ENCODE results near the gene ZNF44. TPM values are rescaled to one million over a fixed set of nuclear protein-coding genes. Genes with fewer than 3 reads are reported as not detected.

ZNF44 gene
- total RNA-seq, 1 donor = 11.2 TPM

GRCh38 chr19:12295191-12295590, 508 bp upstream of the ZNF44 start:
- Histone ChIP-seq H3K4me1 (ENCODE audit: insufficient read depth, low read length) (peaks cover 8% of the 10 kb centered on the region), H4K20me1 (ENCODE audit: insufficient read depth, low read length) (peaks cover 4% of the 10 kb centered on the region), H3K36me3 (ENCODE audit: insufficient read depth, low read length) (peaks cover 8% of the 10 kb centered on the region), H3K79me2 (ENCODE audit: insufficient read depth, low read length) (peaks cover 44% of the 10 kb centered on the region), H3K27ac (ENCODE audit: low read depth, low read length) (peak overlapping the region; percentile 93), H3K9me3 (ENCODE audit: low read depth, low read length) (no peaks in the 10 kb centered on the region), H3K4me2 (ENCODE audit: insufficient read depth, low read length) (peak overlapping the region; percentile 95), H2AFZ (ENCODE audit: low read length) (peak overlapping the region; percentile 97), H3K4me3 (ENCODE audit: insufficient read depth, low read length) (peak overlapping the region; percentile 97), H3K27me3 (ENCODE audit: insufficient read depth, low read length) (no peaks in the 10 kb centered on the region)
- DNase-seq (ENCODE audit: insufficient read length, low spot score, missing footprints) = peak; percentile 44
- TF ChIP-seq CTCF (IDR thresholded peaks at IDR 0.05; ENCODE audit: extremely low read depth, low read depth, low read length) = no peak

GRCh38 chr19:12293777-12294248, 870 bp downstream of the ZNF44 start:
- Histone ChIP-seq H3K4me2 (ENCODE audit: insufficient read depth, low read length) (peak overlapping the region; percentile 95), H2AFZ (ENCODE audit: low read length) (peak overlapping the region; percentile 97), H3K4me1 (ENCODE audit: insufficient read depth, low read length) (peaks cover 14% of the 10 kb centered on the region), H4K20me1 (ENCODE audit: insufficient read depth, low read length) (peaks cover 10% of the 10 kb centered on the region), H3K9me3 (ENCODE audit: low read depth, low read length) (no peaks in the 10 kb centered on the region), H3K27me3 (ENCODE audit: insufficient read depth, low read length) (no peaks in the 10 kb centered on the region), H3K4me3 (ENCODE audit: insufficient read depth, low read length) (peak overlapping the region; percentile 97), H3K36me3 (ENCODE audit: insufficient read depth, low read length) (peaks cover 8% of the 10 kb centered on the region), H3K27ac (ENCODE audit: low read depth, low read length) (peak overlapping the region; percentile 93), H3K79me2 (ENCODE audit: insufficient read depth, low read length) (peaks cover 52% of the 10 kb centered on the region)
- peak; percentile 71 for DNase-seq (ENCODE audit: insufficient read length, low spot score, missing footprints)
- TF ChIP-seq CTCF (IDR thresholded peaks at IDR 0.05; ENCODE audit: extremely low read depth, low read depth, low read length) = no peak

GRCh38 chr19:12289790-12290065, 5.0 kb downstream of the ZNF44 start:
- no peak for TF ChIP-seq CTCF (IDR thresholded peaks at IDR 0.05; ENCODE audit: extremely low read depth, low read depth, low read length)
- Histone ChIP-seq H4K20me1 (ENCODE audit: insufficient read depth, low read length) (peaks cover 11% of the 10 kb centered on the region), H3K36me3 (ENCODE audit: insufficient read depth, low read length) (peaks cover 8% of the 10 kb centered on the region), H3K27ac (ENCODE audit: low read depth, low read length) (no peak overlapping the region), H3K9me3 (ENCODE audit: low read depth, low read length) (no peaks in the 10 kb centered on the region), H3K4me3 (ENCODE audit: insufficient read depth, low read length) (no peak overlapping the region), H3K4me1 (ENCODE audit: insufficient read depth, low read length) (peaks cover 13% of the 10 kb centered on the region), H2AFZ (ENCODE audit: low read length) (no peak overlapping the region), H3K4me2 (ENCODE audit: insufficient read depth, low read length) (no peak overlapping the region), H3K27me3 (ENCODE audit: insufficient read depth, low read length) (no peaks in the 10 kb centered on the region), H3K79me2 (ENCODE audit: insufficient read depth, low read length) (peaks cover 86% of the 10 kb centered on the region)
- no peak for DNase-seq (ENCODE audit: insufficient read length, low spot score, missing footprints)

GRCh38 chr19:12287958-12288500, 6.7 kb downstream of the ZNF44 start:
- H3K27ac ChIP-seq (ENCODE audit: low read depth, low read length) = no peak overlapping the region
- H3K36me3 ChIP-seq (ENCODE audit: insufficient read depth, low read length) = peaks cover 8% of the 10 kb centered on the region
- H4K20me1 ChIP-seq (ENCODE audit: insufficient read depth, low read length) = peaks cover 8% of the 10 kb centered on the region
- peaks cover 7% of the 10 kb centered on the region for H3K4me1 ChIP-seq (ENCODE audit: insufficient read depth, low read length)
- TF ChIP-seq CTCF (IDR thresholded peaks at IDR 0.05; ENCODE audit: extremely low read depth, low read depth, low read length) = no peak
- DNase-seq (ENCODE audit: insufficient read length, low spot score, missing footprints) = no peak
- no peak overlapping the region for H2AFZ ChIP-seq (ENCODE audit: low read length)
- H3K4me2 ChIP-seq (ENCODE audit: insufficient read depth, low read length) = no peak overlapping the region
- H3K4me3 ChIP-seq (ENCODE audit: insufficient read depth, low read length) = no peak overlapping the region
- no peaks in the 10 kb centered on the region for H3K9me3 ChIP-seq (ENCODE audit: low read depth, low read length)
- no peaks in the 10 kb centered on the region for H3K27me3 ChIP-seq (ENCODE audit: insufficient read depth, low read length)
- peaks cover 86% of the 10 kb centered on the region for H3K79me2 ChIP-seq (ENCODE audit: insufficient read depth, low read length)

All from osteoblast (primary cell).